HEK293 (cell line): ENCODE data around the gene EEF1B2.
"Not testable (repeated sequence)": the region's sequence is repeated elsewhere in the genome, so short reads cannot be mapped to it uniquely, and the experiment has no call there.

Source experiments
- CTCF ChIA-PET: fragments of 350-600 bp; formaldehyde crosslinking; extraction: SDS; loops from one replicate; lab custom pipeline; 2021; ENCODE audit warnings: antibody characterized with exemption; lab: Yijun Ruan, JAX
- POLR2A ChIA-PET: fragments of 300-600 bp; formaldehyde crosslinking; extraction: SDS; loops from one replicate; lab custom pipeline; 2020; ENCODE audit warnings: antibody characterized with exemption, inconsistent platforms; lab: Yijun Ruan, JAX
- H3K27ac ChIP-seq: fragments of 200-500 bp; sonication (Bioruptor generic); 2 replicates; pipeline ENCODE4 v1.5.1; 2014; ENCODE audit warnings: low read depth, low read length, control low read depth, inconsistent platforms; ENCODE audit errors: extremely low read depth
- H3K36me3 ChIP-seq, 2 experiments: fragments of 200-500 bp in 1 of 2; sonication (Bioruptor generic) in 1 of 2; 1 replicate in 1 of 2; 2 replicates in 1 of 2; pipeline ENCODE4 v1.5.1; 2014 to 2017; ENCODE audit warnings: inconsistent platforms in 2 of 2, low read length in 2 of 2; ENCODE audit not compliant: control insufficient read depth in 2 of 2, insufficient read depth in 1 of 2
- H3K4me1 ChIP-seq: fragments of 200-500 bp; sonication (Bioruptor generic); 2 replicates; pipeline ENCODE4 v1.5.1; 2014; ENCODE audit warnings: mild to moderate bottlenecking, low read length, inconsistent platforms; ENCODE audit not compliant: control insufficient read depth, insufficient read depth
- H3K4me3 ChIP-seq: 2 replicates; pipeline ENCODE4 v1.5.1; 2011; ENCODE audit warnings: low read depth, mild to moderate bottlenecking, control low read depth, low read length, moderate library complexity
- H3K9me3 ChIP-seq: fragments of 200-500 bp; sonication (Bioruptor generic); 2 replicates; pipeline ENCODE4 v1.5.1; 2014; ENCODE audit warnings: low read depth, low read length, inconsistent platforms; ENCODE audit not compliant: control insufficient read depth, insufficient read depth
- GLI4 ChIP-seq: fragments of 450-650 bp; formaldehyde crosslinking; IDR thresholded peaks from 2 replicates; pipeline ENCODE4 v1.5.1; 2016; ENCODE audit warnings: missing biosample characterization, missing genetic modification characterization
- KLF16 ChIP-seq: fragments of 450-650 bp; formaldehyde crosslinking; IDR thresholded peaks from 2 replicates; pipeline ENCODE4 v1.5.1; 2017; ENCODE audit warnings: missing biosample characterization, missing genetic modification characterization
- KLF8 ChIP-seq: fragments of 450-650 bp; formaldehyde crosslinking; IDR thresholded peaks from 2 replicates; pipeline ENCODE4 v1.5.1; 2016; ENCODE audit warnings: missing biosample characterization, missing genetic modification characterization
- OSR2 ChIP-seq: fragments of 450-650 bp; formaldehyde crosslinking; IDR thresholded peaks from 2 replicates; pipeline ENCODE4 v1.5.1; 2016; ENCODE audit warnings: missing biosample characterization, missing genetic modification characterization
- SCRT2 ChIP-seq: fragments of 450-650 bp; formaldehyde crosslinking; IDR thresholded peaks from 2 replicates; pipeline ENCODE4 v1.5.1; 2016; ENCODE audit warnings: missing biosample characterization, missing genetic modification characterization
- ZNF211 ChIP-seq: fragments of 450-650 bp; formaldehyde crosslinking; IDR thresholded peaks from 2 replicates; pipeline ENCODE4 v1.5.1; 2016; ENCODE audit warnings: low read depth, missing biosample characterization, missing genetic modification characterization
- ZNF223 ChIP-seq: fragments of 450-650 bp; formaldehyde crosslinking; IDR thresholded peaks from 2 replicates; pipeline ENCODE4 v1.5.1; 2016; ENCODE audit warnings: missing biosample characterization, missing genetic modification characterization
- ZNF239 ChIP-seq: fragments of 450-650 bp; formaldehyde crosslinking; IDR thresholded peaks from 2 replicates; pipeline ENCODE4 v1.5.1; 2016; ENCODE audit warnings: missing biosample characterization, missing genetic modification characterization
- ZNF248 ChIP-seq: fragments of 450-650 bp; formaldehyde crosslinking; IDR thresholded peaks from 2 replicates; pipeline ENCODE4 v1.5.1; 2017; ENCODE audit warnings: missing biosample characterization, missing genetic modification characterization
- ZNF274 ChIP-seq, 2 experiments: fragments of 200-500 bp in 1 of 2; fragments of 450-650 bp in 1 of 2; sonication (Bioruptor generic) in 1 of 2; formaldehyde crosslinking in 1 of 2; IDR thresholded peaks; 2 replicates each; pipeline versions ENCODE4 v1.5.1 to v1.6.1; 2014 to 2016; ENCODE audit warnings: borderline replicate concordance in 1 of 2, inconsistent platforms in 1 of 2, low read length in 1 of 2, missing biosample characterization in 1 of 2, missing genetic modification characterization in 1 of 2
- ZNF394 ChIP-seq: fragments of 450-650 bp; formaldehyde crosslinking; IDR thresholded peaks from 2 replicates; pipeline ENCODE4 v1.5.1; 2016; ENCODE audit warnings: missing biosample characterization, missing genetic modification characterization, mild to moderate bottlenecking, moderate library complexity, borderline replicate concordance
- ZNF510 ChIP-seq: fragments of 450-650 bp; formaldehyde crosslinking; IDR thresholded peaks from 2 replicates; pipeline ENCODE4 v1.5.1; 2018; ENCODE audit warnings: mild to moderate bottlenecking, missing genetic modification characterization, missing biosample characterization; ENCODE audit not compliant: insufficient replicate concordance
- ZNF560 ChIP-seq: fragments of 450-650 bp; formaldehyde crosslinking; IDR thresholded peaks from 2 replicates; pipeline ENCODE4 v1.5.1; 2017; ENCODE audit warnings: missing biosample characterization, missing genetic modification characterization, borderline replicate concordance
- ZNF571 ChIP-seq: fragments of 450-650 bp; formaldehyde crosslinking; IDR thresholded peaks from 2 replicates; pipeline ENCODE4 v1.5.0; 2017; ENCODE audit warnings: missing biosample characterization, missing genetic modification characterization
- ZNF677 ChIP-seq: fragments of 450-650 bp; IDR thresholded peaks from 2 replicates; pipeline ENCODE4 v1.5.0; 2018; ENCODE audit warnings: missing biosample characterization, mild to moderate bottlenecking, missing genetic modification characterization, moderate library complexity
- ZNF768 ChIP-seq: fragments of 450-650 bp; formaldehyde crosslinking; IDR thresholded peaks from 2 replicates; pipeline ENCODE4 v1.5.1; 2018; ENCODE audit warnings: missing biosample characterization, mild to moderate bottlenecking, missing genetic modification characterization
- ZNF777 ChIP-seq: fragments of 450-650 bp; formaldehyde crosslinking; IDR thresholded peaks from 2 replicates; pipeline ENCODE4 v1.5.1; 2017; ENCODE audit warnings: missing biosample characterization, missing genetic modification characterization, borderline replicate concordance
- TF ChIP-seq, protein P1 (sequence below): fragments of 450-650 bp; formaldehyde crosslinking; IDR thresholded peaks from 2 replicates; pipeline ENCODE4 v1.5.1; 2017; ENCODE audit warnings: missing biosample characterization, missing genetic modification characterization
- TF ChIP-seq, protein P2 (sequence below): fragments of 450-650 bp; IDR thresholded peaks from 2 replicates; pipeline ENCODE4 v1.5.1; 2018; ENCODE audit warnings: missing biosample characterization, missing genetic modification characterization
- TF ChIP-seq, protein P3 (sequence below): fragments of 450-650 bp; formaldehyde crosslinking; IDR thresholded peaks from 2 replicates; pipeline ENCODE4 v1.5.1; 2017; ENCODE audit warnings: missing biosample characterization, missing genetic modification characterization
- TF ChIP-seq, protein P4 (sequence below): fragments of 450-650 bp; formaldehyde crosslinking; IDR thresholded peaks from 2 replicates; pipeline ENCODE4 v1.5.1; 2016; ENCODE audit warnings: missing biosample characterization, missing genetic modification characterization
- TF ChIP-seq, protein P5 (sequence below): fragments of 450-650 bp; formaldehyde crosslinking; IDR thresholded peaks from 2 replicates; pipeline ENCODE4 v1.5.1; 2016; ENCODE audit warnings: missing biosample characterization, missing genetic modification characterization

EEF1B2 gene

DNA sequence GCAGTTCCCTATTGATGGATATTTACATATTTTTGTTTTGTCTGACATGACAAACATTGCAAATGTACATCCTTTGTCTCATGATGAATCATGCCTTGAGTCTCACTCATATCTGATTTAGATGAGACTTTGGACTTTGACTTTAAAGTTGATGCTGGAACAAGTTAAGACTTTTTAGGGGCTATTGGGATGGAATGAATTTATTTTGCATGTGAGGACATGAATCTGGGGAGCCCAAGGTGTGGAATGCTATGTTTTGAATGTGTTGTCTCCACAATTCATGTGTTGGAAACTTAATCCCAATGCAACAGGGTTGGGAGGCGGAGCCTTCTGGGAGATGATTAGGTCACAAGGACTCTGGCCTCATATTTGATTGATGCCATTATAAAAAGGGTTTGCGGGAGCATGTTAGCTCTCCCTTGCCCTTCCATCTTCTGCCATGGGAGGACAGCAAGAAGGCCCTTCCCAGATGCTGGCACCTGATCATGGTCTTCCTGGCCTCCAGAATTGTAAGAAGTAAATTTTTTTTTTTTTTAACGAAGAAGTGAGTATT lies 44.6 kb upstream of the EEF1B2 start:
- TF ChIP-seq SCRT2 (peak; percentile 32; the same call in 1 of the 2 replicates), KLF8 (tag by site-specific recombination) (no peak)
- ChIA-PET CTCF (interaction anchor here (0.7 kb wide), 1 partner anchor 66 kb away, joined by 3 read pairs; no protein-coding TSS in a partner anchor), POLR2A (no interaction called here)
- Histone ChIP-seq H3K9me3 (no peaks in the 10 kb centered on the region), H3K27ac (no peak overlapping the region), H3K36me3 (peaks cover 13 to 38% of the 10 kb centered on the region in 2 experiments; a peak in 2 of 3 replicates), H3K4me3 (no peak overlapping the region), H3K4me1 (no peaks in the 10 kb centered on the region)

DNA sequence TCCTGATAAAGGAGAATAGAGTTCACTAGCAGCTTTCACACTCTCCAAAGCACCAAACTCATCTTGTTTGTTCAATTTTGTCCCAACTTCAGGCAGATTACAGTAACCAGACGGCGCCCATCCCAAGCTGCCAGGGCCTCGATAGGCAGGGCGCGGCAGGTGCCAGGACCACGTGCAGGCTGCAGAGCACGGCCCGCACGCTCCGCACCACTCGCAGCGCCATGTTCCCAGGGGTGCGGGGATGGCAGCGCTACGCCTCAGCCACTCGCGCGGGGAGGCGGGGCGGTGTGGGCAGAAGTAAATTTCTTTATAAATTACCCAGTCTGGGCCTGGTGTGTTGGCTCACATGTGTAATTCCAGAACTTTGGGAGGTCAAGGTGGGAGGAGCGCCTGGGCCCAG lies 43.4 kb upstream of the EEF1B2 start:
- no peak for TF ChIP-seq ZNF211 (tag by site-specific recombination)
- no peak for TF ChIP-seq ZNF560 (tag by site-specific recombination)
- no peak for TF ChIP-seq KLF16 (tag by site-specific recombination)
- no peak for TF ChIP-seq ZNF768 (tag by site-specific recombination)
- TF ChIP-seq ZNF239 (tag by site-specific recombination) = no peak
- no peak for TF ChIP-seq ZNF677 (tag by site-specific recombination)
- TF ChIP-seq ZNF571 (tag by site-specific recombination) = no peak
- TF ChIP-seq ZNF394 = no peak
- no peak for TF ChIP-seq ZNF248 (tag by site-specific recombination)
- TF ChIP-seq, protein P1, sequence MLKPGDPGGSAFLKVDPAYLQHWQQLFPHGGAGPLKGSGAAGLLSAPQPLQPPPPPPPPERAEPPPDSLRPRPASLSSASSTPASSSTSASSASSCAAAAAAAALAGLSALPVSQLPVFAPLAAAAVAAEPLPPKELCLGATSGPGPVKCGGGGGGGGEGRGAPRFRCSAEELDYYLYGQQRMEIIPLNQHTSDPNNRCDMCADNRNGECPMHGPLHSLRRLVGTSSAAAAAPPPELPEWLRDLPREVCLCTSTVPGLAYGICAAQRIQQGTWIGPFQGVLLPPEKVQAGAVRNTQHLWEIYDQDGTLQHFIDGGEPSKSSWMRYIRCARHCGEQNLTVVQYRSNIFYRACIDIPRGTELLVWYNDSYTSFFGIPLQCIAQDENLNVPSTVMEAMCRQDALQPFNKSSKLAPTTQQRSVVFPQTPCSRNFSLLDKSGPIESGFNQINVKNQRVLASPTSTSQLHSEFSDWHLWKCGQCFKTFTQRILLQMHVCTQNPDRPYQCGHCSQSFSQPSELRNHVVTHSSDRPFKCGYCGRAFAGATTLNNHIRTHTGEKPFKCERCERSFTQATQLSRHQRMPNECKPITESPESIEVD = no peak
- TF ChIP-seq ZNF777 (tag by site-specific recombination) = no peak
- TF ChIP-seq ZNF510 (tag by site-specific recombination) = no peak
- TF ChIP-seq, protein P2, sequence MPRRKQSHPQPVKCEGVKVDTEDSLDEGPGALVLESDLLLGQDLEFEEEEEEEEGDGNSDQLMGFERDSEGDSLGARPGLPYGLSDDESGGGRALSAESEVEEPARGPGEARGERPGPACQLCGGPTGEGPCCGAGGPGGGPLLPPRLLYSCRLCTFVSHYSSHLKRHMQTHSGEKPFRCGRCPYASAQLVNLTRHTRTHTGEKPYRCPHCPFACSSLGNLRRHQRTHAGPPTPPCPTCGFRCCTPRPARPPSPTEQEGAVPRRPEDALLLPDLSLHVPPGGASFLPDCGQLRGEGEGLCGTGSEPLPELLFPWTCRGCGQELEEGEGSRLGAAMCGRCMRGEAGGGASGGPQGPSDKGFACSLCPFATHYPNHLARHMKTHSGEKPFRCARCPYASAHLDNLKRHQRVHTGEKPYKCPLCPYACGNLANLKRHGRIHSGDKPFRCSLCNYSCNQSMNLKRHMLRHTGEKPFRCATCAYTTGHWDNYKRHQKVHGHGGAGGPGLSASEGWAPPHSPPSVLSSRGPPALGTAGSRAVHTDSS (tag by site-specific recombination) = no peak
- TF ChIP-seq OSR2 (tag by site-specific recombination) = no peak
- no peak for TF ChIP-seq GLI4
- TF ChIP-seq ZNF274 (IDR thresholded peaks at IDR 0.05; ENCODE audit: low read length) = no peak
- TF ChIP-seq ZNF274 (tag by site-specific recombination; IDR thresholded peaks at IDR 0.05; ENCODE audit: borderline replicate concordance) = no peak
- no peak for TF ChIP-seq ZNF223
- TF ChIP-seq, protein P3, sequence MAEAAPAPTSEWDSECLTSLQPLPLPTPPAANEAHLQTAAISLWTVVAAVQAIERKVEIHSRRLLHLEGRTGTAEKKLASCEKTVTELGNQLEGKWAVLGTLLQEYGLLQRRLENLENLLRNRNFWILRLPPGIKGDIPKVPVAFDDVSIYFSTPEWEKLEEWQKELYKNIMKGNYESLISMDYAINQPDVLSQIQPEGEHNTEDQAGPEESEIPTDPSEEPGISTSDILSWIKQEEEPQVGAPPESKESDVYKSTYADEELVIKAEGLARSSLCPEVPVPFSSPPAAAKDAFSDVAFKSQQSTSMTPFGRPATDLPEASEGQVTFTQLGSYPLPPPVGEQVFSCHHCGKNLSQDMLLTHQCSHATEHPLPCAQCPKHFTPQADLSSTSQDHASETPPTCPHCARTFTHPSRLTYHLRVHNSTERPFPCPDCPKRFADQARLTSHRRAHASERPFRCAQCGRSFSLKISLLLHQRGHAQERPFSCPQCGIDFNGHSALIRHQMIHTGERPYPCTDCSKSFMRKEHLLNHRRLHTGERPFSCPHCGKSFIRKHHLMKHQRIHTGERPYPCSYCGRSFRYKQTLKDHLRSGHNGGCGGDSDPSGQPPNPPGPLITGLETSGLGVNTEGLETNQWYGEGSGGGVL (tag by site-specific recombination) = no peak
- TF ChIP-seq, protein P4, sequence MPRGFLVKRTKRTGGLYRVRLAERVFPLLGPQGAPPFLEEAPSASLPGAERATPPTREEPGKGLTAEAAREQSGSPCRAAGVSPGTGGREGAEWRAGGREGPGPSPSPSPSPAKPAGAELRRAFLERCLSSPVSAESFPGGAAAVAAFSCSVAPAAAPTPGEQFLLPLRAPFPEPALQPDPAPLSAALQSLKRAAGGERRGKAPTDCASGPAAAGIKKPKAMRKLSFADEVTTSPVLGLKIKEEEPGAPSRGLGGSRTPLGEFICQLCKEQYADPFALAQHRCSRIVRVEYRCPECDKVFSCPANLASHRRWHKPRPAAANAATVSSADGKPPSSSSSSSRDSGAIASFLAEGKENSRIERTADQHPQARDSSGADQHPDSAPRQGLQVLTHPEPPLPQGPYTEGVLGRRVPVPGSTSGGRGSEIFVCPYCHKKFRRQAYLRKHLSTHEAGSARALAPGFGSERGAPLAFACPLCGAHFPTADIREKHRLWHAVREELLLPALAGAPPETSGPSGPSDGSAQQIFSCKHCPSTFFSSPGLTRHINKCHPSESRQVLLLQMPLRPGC = no peak
- TF ChIP-seq, protein P5, sequence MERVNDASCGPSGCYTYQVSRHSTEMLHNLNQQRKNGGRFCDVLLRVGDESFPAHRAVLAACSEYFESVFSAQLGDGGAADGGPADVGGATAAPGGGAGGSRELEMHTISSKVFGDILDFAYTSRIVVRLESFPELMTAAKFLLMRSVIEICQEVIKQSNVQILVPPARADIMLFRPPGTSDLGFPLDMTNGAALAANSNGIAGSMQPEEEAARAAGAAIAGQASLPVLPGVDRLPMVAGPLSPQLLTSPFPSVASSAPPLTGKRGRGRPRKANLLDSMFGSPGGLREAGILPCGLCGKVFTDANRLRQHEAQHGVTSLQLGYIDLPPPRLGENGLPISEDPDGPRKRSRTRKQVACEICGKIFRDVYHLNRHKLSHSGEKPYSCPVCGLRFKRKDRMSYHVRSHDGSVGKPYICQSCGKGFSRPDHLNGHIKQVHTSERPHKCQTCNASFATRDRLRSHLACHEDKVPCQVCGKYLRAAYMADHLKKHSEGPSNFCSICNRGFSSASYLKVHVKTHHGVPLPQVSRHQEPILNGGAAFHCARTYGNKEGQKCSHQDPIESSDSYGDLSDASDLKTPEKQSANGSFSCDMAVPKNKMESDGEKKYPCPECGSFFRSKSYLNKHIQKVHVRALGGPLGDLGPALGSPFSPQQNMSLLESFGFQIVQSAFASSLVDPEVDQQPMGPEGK = no peak
- H3K36me3 ChIP-seq = peaks cover 19 to 50% of the 10 kb centered on the region in 2 experiments; a peak in 2 of 3 replicates
- POLR2A ChIA-PET = no interaction called here
- H3K27ac ChIP-seq = no peak overlapping the region
- H3K4me1 ChIP-seq = no peaks in the 10 kb centered on the region
- no peak overlapping the region for H3K4me3 ChIP-seq
- H3K9me3 ChIP-seq = no peaks in the 10 kb centered on the region
- CTCF ChIA-PET = interaction anchor here (0.6 kb wide), 1 partner anchor 147 kb away, joined by 3 read pairs; no protein-coding TSS in a partner anchor

DNA sequence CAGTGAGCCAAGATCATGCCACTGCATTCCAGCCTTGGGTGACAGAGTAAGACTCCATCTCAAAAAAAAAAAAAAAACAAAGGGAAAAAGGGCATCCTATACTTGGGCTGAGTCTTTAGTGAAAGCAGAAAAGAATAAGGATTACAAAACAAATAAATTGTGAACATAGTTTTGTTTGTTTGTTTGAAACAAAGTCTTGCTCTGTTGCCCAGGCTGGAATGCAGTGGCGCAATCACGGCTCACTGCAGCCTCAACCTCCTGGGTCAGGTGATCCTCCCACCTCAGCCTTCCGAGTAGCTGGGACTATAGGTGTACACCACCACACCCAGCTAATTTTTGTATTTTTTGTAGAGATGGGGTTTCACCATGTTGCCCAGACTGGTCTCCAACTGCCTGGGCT lies 37.1 kb upstream of the EEF1B2 start:
- H3K36me3 ChIP-seq = peaks cover 62 to 81% of the 10 kb centered on the region in 2 experiments
- H3K27ac ChIP-seq, H3K4me3 ChIP-seq, POLR2A ChIA-PET, H3K4me1 ChIP-seq, H3K9me3 ChIP-seq: not testable (repeated sequence)
- CTCF ChIA-PET = interaction anchor here (0.7 kb wide), 1 partner anchor 116 kb away, joined by 3 read pairs; no protein-coding TSS in a partner anchor
